Transverse colon (tissue), 4 donors: ENCODE data around the gene GOLGA1. TPM values are rescaled to one million over a fixed set of nuclear protein-coding genes. Genes with fewer than 3 reads are reported as not detected.

Source experiments
- DNase-seq: peaks from one replicate; pipeline ENCODE4 v3.0.0-alpha.2; 2019
- H3K27ac ChIP-seq, 4 donors: fragments of 200-600 bp; sonication (generic); 2 replicates each; pipeline ENCODE4 v1.5.1; 2016 to 2018; ENCODE audit warnings: inconsistent platforms in 4 of 4
- H3K27me3 ChIP-seq: fragments of 200-600 bp; sonication (generic); 2 replicates; pipeline ENCODE4 v1.5.1; 2017; ENCODE audit warnings: inconsistent platforms
- H3K36me3 ChIP-seq, 4 donors: fragments of 200-600 bp; sonication (generic); 2 replicates each; pipeline ENCODE4 v1.5.1; 2017 to 2019; ENCODE audit warnings: inconsistent platforms in 4 of 4
- H3K4me1 ChIP-seq, 4 donors: fragments of 200-600 bp; sonication (generic); 2 replicates each; pipeline ENCODE4 v1.5.1; 2017 to 2020; ENCODE audit warnings: inconsistent platforms in 4 of 4
- H3K4me3 ChIP-seq, 4 donors: fragments of 200-600 bp; sonication (generic); 1 replicate in 1 of 4; 2 replicates in 3 of 4; pipeline versions ENCODE4 v1.5.1 to v1.6.1; 2017 to 2019; ENCODE audit warnings: inconsistent platforms in 4 of 4
- H3K9me3 ChIP-seq, 2 donors: fragments of 200-600 bp; sonication (generic); 2 replicates each; pipeline ENCODE4 v1.5.1; 2017 to 2019; ENCODE audit warnings: inconsistent platforms in 2 of 2
- CTCF ChIP-seq, 5 experiments: fragments of 200-600 bp in 3 of 5; fragments of 450-650 bp in 2 of 5; sonication (generic) in 3 of 5; IDR thresholded peaks; 1 replicate in 2 of 5; 2 replicates in 3 of 5; pipeline ENCODE4 v1.5.1; 2016 to 2017; ENCODE audit warnings: antibody characterized with exemption in 5 of 5, inconsistent platforms in 3 of 5, mild to moderate bottlenecking in 2 of 5, moderate library complexity in 1 of 5
- EP300 ChIP-seq: sonication (generic); formaldehyde crosslinking; IDR thresholded peaks from one replicate; pipeline ENCODE4 v1.6.1; 2017; ENCODE audit warnings: antibody characterized with exemption, low read depth
- POLR2A ChIP-seq: fragments of 450-650 bp; IDR thresholded peaks from one replicate; pipeline ENCODE4 v1.6.1; 2016; ENCODE audit warnings: antibody characterized with exemption, mild to moderate bottlenecking, moderate library complexity
- POLR2AphosphoS5 ChIP-seq, 3 donors: sonication (generic); formaldehyde crosslinking; IDR thresholded peaks; one replicate each; pipeline ENCODE4 v1.6.1; 2016; ENCODE audit warnings: antibody characterized with exemption in 3 of 3
- WGBS, 2 donors: methylation state at CpG; one replicate each; pipeline ENCODE4 v1.1.5; 2018; ENCODE audit warnings: low coverage in 1 of 2; 5-methylcytosine and 5-hydroxymethylcytosine counted together
- in situ Hi-C, 4 donors: fragments of 200-750 bp; cut with MboI; loops; one replicate each; pipeline versions ENCODE4 v1.15.0 to v1.15.1; 2017; ENCODE audit warnings: low sequenced_read_pairs in 3 of 4, low pct_ligation_motif_present in 1 of 4, low pct_unique_long_range_greater_than_20kb in 1 of 4
- intact Hi-C: fragments of 100-400 bp; cut with DNase I; formaldehyde crosslinking; loops from one replicate; pipeline ENCODE4 v1.15.1; 2023; ENCODE audit warnings: low total_unique reads
- total RNA-seq, 4 donors: library from RNA; depleted of rRNA; stranded (reverse); fragments of >200 nt; gene quantifications; one replicate each; pipeline ENCODE4 v1.1.0, GENCODE V29; 2016

GOLGA1 gene
- total RNA-seq, 4 donors from 2014 or later, result 24.3 to 144 (median 30.1) TPM

GRCh38 chr9:124894035-124894740 is 46.7 kb downstream of the GOLGA1 start:
- WGBS, 2 donors, result 83 to 92% methylated on average over 5 to 9 of the region's 9 CpGs
- Histone ChIP-seq H3K4me3 (no peak overlapping the region), H3K9me3 (no peaks in the 10 kb centered on the region), H3K27me3 (no peaks in the 10 kb centered on the region), H3K36me3 (peaks cover 0 to 50% (median 24%) of the 10 kb centered on the region in 4 donors), H3K4me1 (no peaks in the 10 kb centered on the region), H3K27ac (no peak overlapping the region)
- in situ Hi-C loops (no loop called here), intact Hi-C loops (loop anchor here (5.0 kb wide), 1 partner anchor 817 kb away; no protein-coding TSS in a partner anchor)
- no peak for DNase-seq
- TF ChIP-seq EP300 (no peak), POLR2A (no peak), CTCF (IDR thresholded peaks at IDR 0.05) (no peak), POLR2AphosphoS5 (IDR thresholded peaks at IDR 0.05) (no peak)

GRCh38 chr9:124890179-124890578 is 50.7 kb downstream of the GOLGA1 start:
- TF ChIP-seq CTCF (IDR thresholded peaks at IDR 0.05) (no peak), POLR2A (no peak), EP300 (no peak), POLR2AphosphoS5 (IDR thresholded peaks at IDR 0.05) (no peak)
- H3K4me1 ChIP-seq, result no peaks in the 10 kb centered on the region
- no peak overlapping the region for H3K4me3 ChIP-seq
- H3K36me3 ChIP-seq, result peaks cover 0 to 50% (median 22%) of the 10 kb centered on the region in 4 donors
- intact Hi-C loops (loop anchor here (5.0 kb wide), 1 partner anchor 813 kb away; no protein-coding TSS in a partner anchor), in situ Hi-C loops (no loop called here)
- DNase-seq, result no peak
- no peaks in the 10 kb centered on the region for H3K9me3 ChIP-seq
- H3K27ac ChIP-seq, result no peak overlapping the region
- WGBS, 2 donors, result 97 to 100% methylated on average over 1 to 7 of the region's 7 CpGs
- H3K27me3 ChIP-seq, result no peaks in the 10 kb centered on the region

GRCh38 chr9:124889006-124889405 is 51.9 kb downstream of the GOLGA1 start:
- no peak for TF ChIP-seq POLR2A
- TF ChIP-seq CTCF (IDR thresholded peaks at IDR 0.05), result no peak
- TF ChIP-seq EP300, result no peak
- no peak for TF ChIP-seq POLR2AphosphoS5 (IDR thresholded peaks at IDR 0.05)
- WGBS, 2 donors, result 95% methylated on average over 10 of the region's 13 CpGs; no CpG with 5 or more reads in 1 of the 2 donors
- no peaks in the 10 kb centered on the region for H3K9me3 ChIP-seq
- H3K4me1 ChIP-seq, result no peaks in the 10 kb centered on the region
- intact Hi-C loops, result no loop called here
- in situ Hi-C loops, result no loop called here
- DNase-seq, result no peak
- no peak overlapping the region for H3K4me3 ChIP-seq
- no peak overlapping the region for H3K27ac ChIP-seq
- no peaks in the 10 kb centered on the region for H3K27me3 ChIP-seq
- H3K36me3 ChIP-seq, result peaks cover 0 to 57% (median 26%) of the 10 kb centered on the region in 4 donors

GRCh38 chr9:124887832-124888231 is 53.1 kb downstream of the GOLGA1 start:
- Histone ChIP-seq H3K4me3 (no peak overlapping the region), H3K4me1 (no peaks in the 10 kb centered on the region), H3K27me3 (no peaks in the 10 kb centered on the region), H3K27ac (no peak overlapping the region), H3K9me3 (no peaks in the 10 kb centered on the region), H3K36me3 (peaks cover 0 to 55% (median 25%) of the 10 kb centered on the region in 4 donors)
- TF ChIP-seq POLR2A, result no peak
- TF ChIP-seq EP300, result no peak
- no peak for TF ChIP-seq POLR2AphosphoS5 (IDR thresholded peaks at IDR 0.05)
- no peak for TF ChIP-seq CTCF (IDR thresholded peaks at IDR 0.05)
- 90 to 100% methylated on average over 2 to 5 of the region's 5 CpGs for WGBS, 2 donors
- intact Hi-C loops (no loop called here), in situ Hi-C loops (no loop called here)
- DNase-seq, result no peak
